ENCODE data around the gene ZNF557.

Gene ZNF557

DNA sequence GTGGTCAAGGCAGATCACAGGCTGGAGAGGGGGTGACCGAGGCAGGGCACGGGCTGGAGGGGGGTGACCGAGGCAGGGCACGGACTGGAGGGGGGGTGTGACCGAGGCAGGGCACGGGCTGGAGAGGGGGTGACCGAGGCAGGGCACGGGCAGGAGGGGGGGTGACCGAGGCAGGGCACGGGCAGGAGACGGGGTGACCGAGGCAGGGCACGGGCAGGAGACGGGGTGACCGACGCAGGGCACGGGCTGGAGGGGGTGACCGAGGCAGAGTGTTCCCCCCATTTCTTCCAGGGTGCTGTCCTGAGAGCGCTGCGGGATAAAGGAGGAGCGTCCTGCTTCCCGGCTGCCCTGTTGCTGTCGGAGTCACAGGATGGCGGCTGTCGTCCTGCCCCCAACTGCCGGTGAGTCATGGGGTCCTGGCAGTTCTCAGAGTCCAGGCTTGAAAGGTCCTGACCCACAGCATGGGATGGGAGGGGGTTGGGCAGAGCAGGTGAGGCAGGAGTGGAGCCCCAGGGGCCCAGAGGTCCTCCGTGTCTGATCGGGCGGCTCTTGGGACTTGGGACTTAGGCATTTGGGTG, 5.3 kb downstream of the ZNF557 start:
- DNase-seq (ENCODE audit: low read depth) = no peak

DNA sequence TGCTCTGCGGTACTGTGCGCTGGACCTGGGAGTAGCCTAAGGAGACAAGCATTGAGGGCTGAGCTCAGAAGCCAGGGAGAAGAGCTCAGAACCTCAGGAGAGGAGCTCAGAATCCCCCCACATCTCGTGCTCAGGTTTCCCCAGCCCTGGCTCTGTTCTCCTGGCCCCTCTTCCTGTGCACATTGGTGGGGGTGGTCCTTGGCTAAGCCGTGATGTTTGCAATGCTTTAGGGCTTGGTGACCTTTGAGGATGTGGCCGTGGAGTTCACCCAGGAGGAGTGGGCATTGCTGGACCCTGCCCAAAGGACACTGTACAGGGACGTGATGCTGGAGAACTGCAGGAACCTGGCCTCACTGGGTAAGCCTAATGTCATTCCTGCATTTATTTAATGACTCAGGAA, 6.6 kb downstream of the ZNF557 start:
- DNase-seq (ENCODE audit: low read depth) = no peak

DNA sequence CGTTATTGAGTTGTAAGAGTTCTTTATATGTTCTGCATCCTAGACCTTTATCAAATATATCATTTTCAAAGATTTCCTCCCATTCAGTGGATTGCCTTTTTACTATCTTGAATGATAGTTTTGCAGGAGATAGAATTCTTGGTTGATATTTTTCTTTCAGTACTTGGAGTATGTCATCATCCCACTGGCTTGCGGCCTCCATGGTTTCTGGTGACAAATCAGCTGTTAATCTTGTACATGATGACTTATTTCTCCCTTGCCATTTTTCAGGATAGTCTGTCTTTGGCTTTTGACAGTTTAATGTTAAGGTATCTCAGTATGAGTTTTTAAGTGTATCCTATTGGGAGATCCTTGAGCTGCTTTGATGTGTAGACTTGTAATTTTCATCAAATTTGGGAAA, 8.5 kb downstream of the ZNF557 start:
- no peak for DNase-seq (ENCODE audit: low read depth)

DNA sequence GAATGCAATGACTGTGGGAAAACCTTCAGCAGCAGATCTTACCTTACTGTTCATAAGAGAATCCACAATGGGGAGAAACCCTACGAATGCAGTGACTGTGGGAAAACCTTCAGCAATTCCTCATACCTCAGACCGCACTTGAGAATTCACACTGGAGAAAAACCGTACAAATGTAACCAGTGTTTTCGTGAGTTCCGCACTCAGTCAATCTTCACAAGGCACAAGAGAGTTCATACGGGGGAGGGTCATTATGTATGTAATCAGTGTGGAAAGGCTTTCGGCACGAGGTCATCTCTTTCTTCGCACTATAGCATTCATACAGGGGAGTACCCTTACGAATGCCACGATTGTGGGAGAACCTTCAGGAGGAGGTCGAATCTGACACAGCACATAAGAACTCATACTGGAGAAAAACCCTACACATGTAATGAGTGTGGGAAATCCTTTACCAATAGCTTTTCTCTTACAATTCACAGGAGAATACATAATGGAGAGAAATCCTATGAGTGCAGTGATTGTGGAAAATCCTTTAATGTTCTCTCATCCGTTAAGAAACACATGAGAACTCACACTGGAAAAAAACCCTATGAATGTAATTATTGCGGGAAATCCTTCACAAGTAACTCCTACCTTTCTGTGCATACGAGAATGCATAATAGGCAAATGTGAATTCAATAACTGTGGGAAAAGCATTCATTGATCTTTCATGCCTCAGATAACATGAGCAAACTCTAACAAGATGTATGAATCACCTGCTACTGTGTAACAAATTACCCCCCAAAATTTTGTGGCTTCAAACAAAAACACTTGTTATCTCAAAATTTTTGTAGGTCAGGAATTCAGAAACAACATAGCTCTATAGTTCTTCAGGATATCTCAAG, 13.8 kb downstream of the ZNF557 start:
- DNase-seq (ENCODE audit: low read depth) = no peak

DNA sequence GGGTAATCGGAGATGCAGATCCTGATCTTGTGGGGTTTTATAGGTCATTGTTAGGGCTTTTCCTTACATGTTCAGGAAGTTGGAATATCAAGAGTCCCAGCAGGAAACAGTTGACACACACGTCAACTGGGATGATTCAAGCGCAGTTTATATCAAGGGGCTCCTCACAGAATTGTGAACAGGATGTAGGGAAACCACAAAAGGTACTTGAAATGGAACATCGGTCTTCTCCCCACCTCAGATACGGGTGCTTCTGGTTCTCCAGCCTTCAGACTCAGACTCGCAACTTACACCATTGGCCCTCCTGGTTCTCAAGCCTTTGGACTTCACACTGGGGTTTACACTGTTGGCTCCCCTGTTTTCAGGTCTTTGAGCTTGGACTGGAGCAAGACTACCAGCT, 19.5 kb downstream of the ZNF557 start:
- no peak for DNase-seq (ENCODE audit: low read depth)

DNA sequence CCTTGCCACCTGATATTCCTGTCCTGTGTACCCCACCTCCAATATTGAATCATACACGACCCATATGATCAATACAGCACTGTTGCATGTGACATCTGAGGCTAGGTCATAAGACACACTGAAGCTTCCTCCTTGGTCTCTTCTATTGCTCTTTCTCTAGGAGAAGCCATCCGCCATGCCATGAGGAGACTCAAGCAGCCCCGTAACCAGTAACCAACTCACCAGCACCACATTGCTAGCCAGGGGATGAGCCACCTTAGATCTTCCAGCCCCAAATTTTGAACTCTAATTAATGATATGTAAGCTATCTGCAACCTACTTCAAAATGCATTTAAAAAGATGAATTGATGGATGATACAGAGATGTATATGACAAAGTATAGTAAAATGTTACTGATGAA, 28.6 kb downstream of the ZNF557 start:
- no peak for DNase-seq (ENCODE audit: low read depth)

DNA sequence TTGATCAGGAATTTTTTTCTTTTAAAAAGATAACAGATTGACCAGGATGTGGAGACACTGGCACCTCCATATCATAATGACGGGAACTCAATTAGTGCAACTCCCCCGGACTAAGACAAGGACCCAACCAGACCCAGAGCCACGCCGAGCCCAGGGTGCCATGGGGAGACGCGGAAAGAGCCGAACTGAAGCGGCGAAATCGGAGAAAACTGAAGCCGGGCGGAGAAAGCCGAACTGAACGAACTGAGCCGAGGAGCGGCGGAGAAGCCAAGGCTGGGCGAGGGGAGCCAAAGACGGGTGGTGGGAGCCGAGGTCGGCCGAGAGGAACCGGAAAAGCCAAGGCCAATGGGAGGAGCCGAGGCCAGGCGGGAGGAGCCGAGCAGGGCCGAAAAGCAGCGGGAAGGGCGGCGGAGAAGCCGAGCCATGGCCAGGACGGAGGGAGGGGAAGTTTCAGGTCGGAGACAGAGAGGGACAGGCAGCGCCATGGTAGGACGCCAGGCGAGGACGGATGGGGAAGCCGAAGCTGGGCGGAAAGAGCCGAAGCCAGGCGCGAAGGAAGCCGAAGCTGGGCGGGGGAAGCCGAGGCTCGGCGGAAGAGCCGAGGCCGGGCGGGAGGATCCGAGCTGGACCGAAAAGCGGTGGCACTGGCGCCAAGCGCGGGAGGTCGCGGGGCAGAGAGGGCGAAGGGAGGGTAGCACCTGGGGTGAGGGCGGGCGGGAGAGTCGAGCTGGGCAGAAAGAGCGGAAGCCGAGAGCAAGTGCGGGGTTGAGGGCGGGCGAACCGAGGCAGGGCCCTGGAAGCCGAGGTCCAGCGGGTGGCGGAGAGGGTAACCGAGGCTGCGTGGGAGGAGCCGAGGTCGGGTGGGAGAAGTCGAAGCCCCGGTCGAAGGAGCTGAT, 29.4 kb downstream of the ZNF557 start:
- peak; percentile 73 for DNase-seq (ENCODE audit: low read depth)

DNA sequence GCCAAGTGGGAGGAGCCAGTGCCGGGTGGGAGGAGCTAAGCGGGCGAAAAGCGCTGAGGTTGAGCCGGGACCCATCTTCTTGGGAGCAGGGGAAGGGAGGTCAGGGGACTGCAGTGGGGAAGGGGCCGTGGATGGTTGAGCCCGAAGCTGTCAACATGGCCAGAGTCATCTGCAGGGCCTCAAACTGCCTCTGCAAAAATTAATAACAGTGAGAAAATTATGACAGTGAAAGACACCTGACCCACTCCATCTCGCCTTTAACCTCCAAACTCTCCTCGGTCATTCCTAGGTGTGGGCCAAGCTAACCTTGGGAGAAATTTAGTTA, 30.1 kb downstream of the ZNF557 start:
- no peak for DNase-seq (ENCODE audit: low read depth)

DNA sequence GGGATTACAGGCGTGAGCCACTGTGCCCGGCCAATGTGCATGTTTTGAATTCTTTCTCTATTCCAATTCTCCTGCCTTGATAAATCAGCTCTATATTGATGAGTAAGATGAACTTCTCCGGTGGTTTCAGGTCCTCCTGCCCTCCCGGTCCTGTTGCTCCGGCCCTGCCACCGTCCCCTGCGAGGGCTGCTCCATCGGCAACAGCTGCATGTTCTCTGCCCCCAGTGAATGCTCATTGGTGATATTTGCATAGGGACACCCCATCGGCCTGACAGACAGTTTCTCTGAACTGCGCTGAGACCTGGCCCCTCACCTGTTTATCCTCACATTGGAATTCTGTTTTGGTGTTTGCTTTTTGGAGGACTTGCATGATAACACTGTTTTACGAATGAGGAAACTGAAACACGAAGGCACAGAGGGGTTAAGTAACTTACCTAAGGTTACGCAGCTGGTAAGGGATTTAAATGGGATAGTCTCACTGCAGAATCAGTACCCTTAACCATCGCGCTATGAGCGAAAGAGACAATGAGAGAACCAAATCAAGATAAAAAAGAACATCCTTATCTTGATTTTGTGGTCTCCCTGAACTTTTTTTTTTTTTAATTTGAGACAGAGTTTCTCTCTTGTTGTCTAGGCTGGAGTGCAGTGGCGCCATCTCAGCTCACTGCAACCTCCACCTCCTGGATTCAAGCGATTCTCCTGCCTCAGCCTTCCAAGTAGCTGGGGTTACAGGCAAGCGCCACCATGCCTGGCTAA, 32.2 kb downstream of the ZNF557 start:
- no peak for DNase-seq (ENCODE audit: low read depth)

DNA sequence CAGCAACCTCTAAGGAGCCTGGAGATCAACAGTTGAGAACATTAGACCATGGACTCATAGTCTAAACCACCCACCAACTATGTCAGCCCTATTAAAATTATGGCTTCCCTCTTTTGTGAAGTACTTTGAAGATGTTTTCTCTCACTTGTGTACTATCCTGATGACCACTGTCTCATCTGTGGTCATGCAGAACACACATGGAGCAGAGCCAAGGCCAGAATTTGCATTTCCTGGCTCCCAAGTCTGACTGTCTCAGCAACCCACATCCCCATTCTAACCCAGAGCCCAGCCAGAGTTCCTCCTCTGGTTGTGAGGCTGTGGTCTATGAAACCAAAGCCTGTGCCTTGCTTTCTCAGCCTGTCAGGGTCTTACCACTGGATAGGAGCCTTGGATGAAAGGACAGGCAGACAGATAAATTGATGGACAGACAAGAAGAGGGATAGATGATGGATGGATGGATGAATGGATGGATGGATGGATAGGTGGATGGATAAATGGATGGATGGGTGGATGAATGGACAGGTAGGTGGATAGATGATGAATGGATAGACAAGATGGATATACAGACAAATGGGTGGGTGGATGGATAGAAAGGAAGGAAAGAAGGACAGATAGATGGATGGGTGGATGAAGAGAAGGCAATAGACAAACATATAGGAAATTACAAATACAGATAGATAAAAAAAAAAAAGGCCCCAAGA, 35.4 kb downstream of the ZNF557 start:
- no peak for DNase-seq (ENCODE audit: low read depth)

DNA sequence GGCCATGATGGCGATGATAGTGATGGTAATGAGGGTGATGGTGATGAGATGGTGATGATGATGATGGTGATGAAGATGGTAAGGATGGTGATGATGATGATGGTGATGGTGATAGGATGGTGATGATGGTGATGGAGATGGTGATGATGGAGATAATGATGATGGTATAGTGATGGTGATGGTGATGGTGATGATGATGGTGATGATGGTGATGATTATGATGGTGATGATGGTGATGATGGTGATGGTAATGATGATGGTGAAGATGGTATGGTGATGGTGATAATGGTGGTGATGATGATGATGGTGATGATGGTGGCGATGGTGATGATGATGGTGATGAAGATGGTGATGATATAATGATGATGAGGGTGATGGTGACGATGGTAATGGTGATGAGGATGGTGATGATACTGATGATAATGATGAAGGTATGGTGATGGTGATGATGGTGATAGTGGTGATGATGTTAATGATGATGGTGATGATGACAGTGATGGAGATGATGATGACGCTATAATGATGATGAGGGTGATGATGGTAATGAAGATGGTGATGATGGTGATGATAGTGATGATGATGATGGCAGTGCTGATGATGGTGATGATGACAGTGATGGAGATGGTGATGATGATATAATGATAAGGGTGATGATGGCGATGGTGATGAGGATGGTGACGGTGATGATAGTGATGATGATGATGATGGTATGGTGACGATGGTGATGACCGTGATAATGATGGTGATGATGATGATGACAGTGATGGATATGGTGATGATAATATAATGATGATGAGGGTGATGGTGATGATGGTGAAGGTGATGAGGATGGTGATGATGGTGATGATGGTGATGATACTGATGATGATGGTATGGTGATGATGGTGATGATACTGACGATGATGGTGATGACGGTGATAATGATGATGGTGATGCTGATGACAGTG, 37.5 kb downstream of the ZNF557 start:
- no peak for DNase-seq (ENCODE audit: low read depth)

DNA sequence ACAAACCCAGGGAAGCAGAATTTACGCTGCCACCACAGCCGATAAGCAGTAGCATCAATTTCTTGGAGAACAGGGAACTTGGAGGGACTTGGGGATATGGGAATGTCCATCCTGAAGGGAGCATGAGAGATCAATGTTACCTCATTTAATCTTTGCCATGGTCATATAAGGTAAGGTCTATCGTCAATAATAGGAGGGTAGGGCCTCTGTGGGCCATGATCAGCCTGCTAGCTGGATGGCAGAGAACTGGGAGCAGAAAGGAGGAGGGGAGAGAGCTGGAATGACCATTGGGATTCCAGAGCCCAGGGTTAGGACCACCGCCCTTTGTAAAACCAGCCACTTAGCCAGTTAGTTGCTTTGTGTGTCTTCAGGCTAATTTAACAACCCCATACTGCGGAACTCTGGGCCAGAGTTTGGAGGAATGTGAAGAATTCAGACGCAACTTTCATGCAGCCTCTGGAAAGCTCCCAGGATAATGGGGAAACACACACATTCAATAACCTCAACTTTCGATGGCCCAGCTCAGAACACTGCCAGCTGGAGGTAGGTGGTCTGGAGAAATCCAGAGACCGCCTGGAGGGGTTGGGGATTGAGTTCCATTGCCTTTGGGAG, 40.3 kb downstream of the ZNF557 start:
- no peak for DNase-seq (ENCODE audit: low read depth)

DNA sequence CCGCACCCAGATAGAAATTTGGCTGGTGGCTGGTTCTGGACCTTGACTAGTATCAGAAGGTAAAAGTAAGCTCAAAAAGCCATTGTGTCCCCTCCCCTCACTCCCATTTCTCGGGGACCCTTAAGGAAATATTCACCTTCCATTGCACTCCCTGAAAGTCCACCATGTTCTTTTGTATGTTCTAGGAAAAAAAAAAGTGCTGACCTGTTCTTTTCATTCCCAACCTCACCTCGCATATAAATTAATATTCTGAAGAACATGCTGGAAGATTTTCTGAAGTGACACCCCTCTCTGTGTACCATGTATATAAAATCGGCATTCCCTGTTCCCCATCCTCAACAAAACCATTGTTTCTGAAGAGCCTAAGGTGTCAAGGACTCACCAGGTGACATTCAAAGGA, 43.2 kb downstream of the ZNF557 start:
- no peak for DNase-seq (ENCODE audit: low read depth)

DNA sequence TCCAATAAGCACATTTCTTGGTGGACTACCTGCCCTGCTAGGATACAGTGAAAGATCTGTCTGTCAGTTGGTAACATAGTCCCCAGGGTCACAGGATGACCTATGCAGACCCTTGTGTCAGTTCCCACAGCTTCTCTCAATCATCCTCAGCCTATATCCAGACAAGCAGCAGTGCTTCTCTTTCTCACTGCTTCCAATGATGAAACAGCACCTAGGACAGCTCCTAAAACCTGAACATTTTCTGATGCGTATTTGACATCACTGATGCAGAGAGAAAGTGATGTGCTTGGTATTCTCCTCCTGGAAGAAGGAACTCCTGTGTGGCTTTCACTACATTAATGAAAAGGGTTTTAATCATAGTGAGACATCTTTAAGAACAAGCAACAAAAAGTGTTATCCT, 43.7 kb downstream of the ZNF557 start:
- no peak for DNase-seq (ENCODE audit: low read depth)

DNA sequence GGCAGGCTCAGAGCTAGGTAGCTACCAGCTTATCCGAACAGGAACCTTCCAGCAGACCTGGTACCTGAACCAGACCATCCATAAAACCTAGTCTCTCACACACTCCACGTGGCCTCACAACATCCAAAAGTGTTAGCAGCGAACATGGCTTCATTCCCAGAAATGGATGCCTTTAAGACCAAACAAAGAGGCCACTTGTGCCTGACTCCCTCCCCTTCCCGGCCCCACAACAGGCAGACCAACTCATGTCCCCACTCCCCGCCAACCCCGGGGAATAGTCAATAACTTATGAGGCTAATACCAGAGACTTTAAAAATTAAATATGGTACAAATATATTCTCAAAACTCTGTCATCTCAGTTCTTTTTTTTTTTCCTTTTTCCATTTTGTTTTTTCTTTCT, 46.2 kb downstream of the ZNF557 start:
- no peak for DNase-seq (ENCODE audit: low read depth)

DNA sequence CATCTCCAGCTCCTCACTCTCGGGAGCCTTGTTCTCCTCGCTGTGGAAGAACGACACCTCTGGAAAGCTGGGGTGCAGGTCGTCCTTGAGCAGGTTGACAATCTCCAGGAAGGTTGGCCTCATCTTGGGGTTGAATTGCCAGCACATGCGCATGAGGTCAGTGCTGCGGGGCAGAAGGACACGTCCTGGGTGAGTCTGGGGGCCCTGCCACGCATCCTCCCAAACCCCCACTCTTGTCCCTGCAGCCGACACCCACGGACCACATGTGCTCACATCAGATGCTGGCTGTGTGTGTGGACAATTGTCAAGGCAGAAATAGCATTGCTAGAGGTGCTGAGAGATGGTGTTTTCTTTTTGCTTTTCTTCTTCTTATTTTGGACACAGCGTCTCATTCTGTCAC, 47.7 kb downstream of the ZNF557 start:
- DNase-seq (ENCODE audit: low read depth) = no peak

DNA sequence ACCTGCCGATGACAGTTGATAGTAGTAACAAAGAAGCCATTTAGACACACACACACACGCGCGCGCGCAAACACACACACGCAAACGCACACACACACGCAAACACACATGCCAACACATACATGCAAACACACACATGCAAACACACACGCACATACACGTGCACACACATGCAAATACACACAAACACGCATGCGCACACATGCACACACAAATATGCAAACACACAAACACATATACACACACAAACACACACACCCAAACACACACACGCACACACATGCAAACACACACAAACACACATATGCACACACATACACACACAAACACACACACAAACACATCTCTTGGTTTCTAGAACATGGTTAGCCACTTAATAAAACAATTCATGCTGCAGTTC, 50.1 kb downstream of the ZNF557 start:
- no peak for DNase-seq (ENCODE audit: low read depth)

DNA sequence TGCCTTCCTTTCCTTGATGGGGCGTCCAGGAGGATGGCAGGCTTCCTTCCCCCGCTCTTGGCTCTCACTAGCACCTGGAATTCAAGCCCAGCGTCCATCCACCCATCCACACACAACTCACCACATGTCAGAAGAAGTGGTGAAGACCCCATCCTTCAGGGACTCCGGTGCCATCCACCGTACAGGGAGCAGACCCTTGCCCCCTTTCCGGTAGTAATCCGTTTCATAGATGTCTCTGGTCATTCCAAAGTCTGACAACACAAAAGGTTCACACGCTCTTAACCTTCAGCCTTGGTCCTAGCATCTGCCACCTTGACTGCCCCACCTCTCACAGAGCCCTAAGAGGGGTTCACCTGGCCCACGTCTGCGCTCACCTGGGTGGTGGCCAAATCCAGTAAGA, 51.0 kb downstream of the ZNF557 start:
- DNase-seq (ENCODE audit: low read depth) = no peak

DNA sequence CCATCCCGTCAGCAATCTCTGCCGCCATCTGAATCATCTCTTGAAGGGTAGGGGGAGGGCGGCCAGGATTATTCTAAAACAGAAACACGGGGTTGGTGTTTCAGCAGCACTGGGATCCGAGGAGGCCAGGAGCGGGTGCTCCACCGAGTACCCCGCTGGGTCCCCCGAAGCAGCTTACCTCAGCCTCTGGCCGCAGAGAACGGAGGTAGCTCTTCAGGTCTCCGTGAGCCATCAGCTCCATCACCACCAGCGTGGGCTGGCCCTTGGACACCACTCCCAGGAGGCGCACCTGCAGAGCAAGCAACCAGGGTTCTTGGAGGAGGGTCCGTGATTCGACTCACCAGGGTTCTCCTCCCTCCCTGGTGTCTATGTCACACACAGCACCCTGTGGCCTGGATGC, 53.2 kb downstream of the ZNF557 start:
- DNase-seq (ENCODE audit: low read depth) = no peak

DNA sequence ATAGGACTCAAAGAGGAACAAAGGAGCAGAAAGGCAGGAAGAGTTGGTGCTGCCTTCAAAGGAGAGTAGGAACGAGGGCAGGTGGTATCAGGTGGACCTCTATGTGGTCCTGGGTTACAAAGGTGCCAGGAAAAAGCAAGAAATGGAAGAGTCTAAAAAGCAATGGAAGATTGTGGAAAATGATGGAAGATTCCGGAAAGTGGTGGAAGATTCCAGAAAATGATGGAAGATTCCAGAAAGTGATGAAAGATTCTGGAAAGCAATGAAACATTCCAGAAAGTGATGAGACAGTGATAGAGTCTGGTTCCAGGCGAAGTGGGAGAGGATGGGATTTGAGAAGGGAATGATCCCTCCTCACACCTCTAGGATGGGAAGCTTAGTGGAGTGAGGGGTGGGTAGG, 55.3 kb downstream of the ZNF557 start:
- DNase-seq (ENCODE audit: low read depth) = no peak
